ENCODE measurements around the gene LCN15. TPM values are rescaled to one million over a fixed set of nuclear protein-coding genes. Genes with fewer than 3 reads are reported as not detected.
"Not testable (repeated sequence)": the region's sequence is repeated elsewhere in the genome, so short reads cannot be mapped to it uniquely, and the experiment has no call there.

LCN15 gene
- total and polyA plus RNA-seq, 2 experiments from 2014 or later: 0.76 to 0.90 TPM

DNA sequence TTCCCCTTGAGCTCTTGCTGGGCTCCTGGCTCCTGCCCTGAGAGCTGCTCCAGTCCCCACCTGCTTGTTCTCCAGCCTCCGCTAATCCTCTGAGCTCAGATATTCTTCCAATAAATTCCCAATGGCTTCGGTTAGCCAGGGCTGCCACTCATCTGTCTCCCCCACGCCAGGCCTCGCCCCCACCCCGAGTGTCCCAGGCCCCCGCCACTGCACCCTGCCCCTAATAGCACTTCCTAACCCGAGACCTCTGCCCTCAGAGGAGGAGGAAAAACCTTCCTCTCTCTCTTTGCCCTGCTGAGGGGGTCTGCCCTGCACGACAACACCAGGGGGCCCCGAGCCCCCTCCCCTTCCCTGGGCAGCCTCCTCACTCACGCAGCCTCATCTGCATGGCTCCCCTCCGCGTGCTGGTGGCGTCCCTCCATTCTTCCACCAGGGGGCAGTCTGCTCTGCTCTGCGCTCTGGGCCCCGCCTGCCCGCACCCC, 5.4 kb upstream of the LCN15 start:
- peak; percentile 81 for ATAC-seq
- Mint-ChIP-seq H3K9me3 (peaks cover 25% of the 10 kb centered on the region), H3K27ac (no peak overlapping the region), H3K36me3 (ENCODE audit: low read depth) (peaks cover 11% of the 10 kb centered on the region), H3K4me1 (peaks cover 12% of the 10 kb centered on the region), H3K27me3 (ENCODE audit: insufficient read depth, low read depth, poor library complexity) (peaks cover 10% of the 10 kb centered on the region), H3K4me3 (peak overlapping the region; percentile 52; the same call in 2 of the 3 replicates)
- Histone ChIP-seq H3K4me2 (peak overlapping the region; percentile 77), H3K27ac (ENCODE audit: low read depth) (no peak overlapping the region), H4K20me1 (replicated peaks; ENCODE audit: insufficient read depth) (no peaks in the 10 kb centered on the region), H3K9me2 (ENCODE audit: insufficient read depth) (no peaks in the 10 kb centered on the region), H2AFZ (peak overlapping the region; percentile 76; the same call in 1 of the 2 replicates), H3K36me3 (ENCODE audit: insufficient read depth) (no peaks in the 10 kb centered on the region; the same call in 1 of the 2 replicates), H3F3A (replicated peaks; ENCODE audit: low read depth) (0 out of 2 replicates have a peak, but pooled peaks cover 7% of the 10 kb centered on the region), H3K27me3 (ENCODE audit: insufficient read depth) (no peaks in the 10 kb centered on the region), H3K79me2 (replicated peaks; ENCODE audit: insufficient read depth) (no peaks in the 10 kb centered on the region), H3K4me3 (peak overlapping the region; percentile 52), H3K4me1 (ENCODE audit: insufficient read depth) (no peaks in the 10 kb centered on the region)
- peak; percentile 90 for DNase-seq (ENCODE audit: low spot score)
- TF ChIP-seq CTCF (conservative IDR thresholded peaks at IDR 0.05; ENCODE audit: low read depth in 2 of 2) (peak; percentile 50 to 80), ZNF331 (CRISPR knock-in tag; IDR thresholded peaks at IDR 0.05; ENCODE audit: low read depth) (no peak)

DNA sequence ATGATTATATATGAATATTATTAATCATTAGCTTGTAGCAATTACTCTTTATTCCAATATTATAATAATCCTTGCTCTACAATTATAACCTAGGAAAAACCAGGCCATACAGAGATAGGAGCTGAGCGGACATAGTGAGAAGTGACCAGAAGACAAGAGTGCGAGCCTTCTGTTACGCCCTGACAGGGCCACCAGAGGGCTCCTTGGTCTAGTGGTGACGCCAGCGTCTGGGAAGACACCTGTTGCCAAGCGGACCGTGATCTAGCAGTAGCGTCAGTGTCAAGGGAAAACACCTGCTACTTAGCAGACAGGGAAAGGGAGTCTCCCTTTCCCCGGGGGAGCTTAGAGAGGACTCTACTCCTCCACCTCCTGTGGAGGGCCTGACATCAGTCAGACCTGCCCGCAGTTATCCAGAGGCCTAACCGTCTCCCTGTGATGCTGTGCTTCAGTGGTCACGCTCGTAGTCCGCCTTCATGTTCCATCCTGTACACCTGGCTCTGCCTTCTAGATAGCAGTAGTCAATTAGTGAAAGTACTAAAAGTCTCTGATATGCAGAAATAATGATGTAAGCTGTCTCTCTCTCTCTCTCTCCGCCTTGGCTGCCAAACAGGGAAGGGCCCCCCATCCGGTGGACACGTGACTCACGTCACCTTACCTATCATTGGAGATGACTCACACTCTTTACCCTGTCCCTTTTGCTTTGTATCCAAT, 2.2 kb upstream of the LCN15 start:
- not testable (repeated sequence) for H3K4me2 ChIP-seq; H3K4me1 ChIP-seq (ENCODE audit: insufficient read depth); H3K27me3 ChIP-seq (ENCODE audit: insufficient read depth); H3K79me2 ChIP-seq (replicated peaks; ENCODE audit: insufficient read depth); H4K20me1 ChIP-seq (replicated peaks; ENCODE audit: insufficient read depth); H3K4me3 ChIP-seq; ATAC-seq; H3K36me3 ChIP-seq (ENCODE audit: insufficient read depth); H3K4me3 Mint-ChIP-seq; H3K36me3 Mint-ChIP-seq (ENCODE audit: low read depth); H3K27ac ChIP-seq (ENCODE audit: low read depth); H2AFZ ChIP-seq; H3K4me1 Mint-ChIP-seq; H3K9me2 ChIP-seq (ENCODE audit: insufficient read depth); H3K27me3 Mint-ChIP-seq (ENCODE audit: insufficient read depth, low read depth, poor library complexity); H3K27ac Mint-ChIP-seq
- peaks cover 13% of the 10 kb centered on the region for H3K9me3 Mint-ChIP-seq
- peak in 1 of 2 experiments; percentile 27; a peak in 1 of 4 replicates for TF ChIP-seq CTCF (conservative IDR thresholded peaks at IDR 0.05; ENCODE audit: low read depth in 2 of 2)
- 0 out of 2 replicates have a peak, but pooled peaks cover 10% of the 10 kb centered on the region for H3F3A ChIP-seq (replicated peaks; ENCODE audit: low read depth)
- peak; percentile 51 for DNase-seq (ENCODE audit: low spot score)

DNA sequence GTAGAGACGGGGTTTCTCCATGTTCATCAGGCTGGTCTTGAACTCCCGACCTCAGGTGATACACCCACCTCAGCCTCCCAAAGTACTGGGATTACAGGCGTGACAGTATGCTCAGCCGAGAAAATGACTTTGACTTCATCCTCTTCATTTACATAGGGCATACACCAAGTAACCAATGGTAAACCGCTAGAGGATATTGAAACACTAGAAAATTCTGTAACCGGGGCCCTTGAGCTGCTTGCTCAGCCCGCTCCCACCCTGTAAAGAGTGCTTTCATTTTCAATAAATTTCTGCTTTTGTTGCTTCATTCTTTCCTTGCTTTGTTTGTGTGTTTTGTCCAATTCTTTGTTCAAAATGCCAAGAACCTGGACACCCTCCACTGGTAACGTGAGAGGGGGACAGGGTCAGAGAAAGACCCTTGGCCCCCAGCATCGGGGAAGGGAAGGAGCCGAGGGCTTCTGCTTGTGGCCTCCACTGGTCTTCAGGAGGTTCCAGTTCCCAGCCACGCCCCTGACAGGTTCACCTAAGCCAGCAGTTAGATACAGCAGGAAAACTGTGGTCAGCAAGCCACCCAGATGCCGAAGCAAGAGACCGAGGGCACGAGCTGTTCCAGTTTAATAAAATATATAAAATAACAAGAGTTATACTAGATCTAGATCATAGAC, 1.6 kb upstream of the LCN15 start:
- H3K27me3 ChIP-seq (ENCODE audit: insufficient read depth); H3K36me3 ChIP-seq (ENCODE audit: insufficient read depth); H3K4me1 ChIP-seq (ENCODE audit: insufficient read depth); H3K9me2 ChIP-seq (ENCODE audit: insufficient read depth); ATAC-seq; H2AFZ ChIP-seq; H3K4me3 Mint-ChIP-seq; H4K20me1 ChIP-seq (replicated peaks; ENCODE audit: insufficient read depth); DNase-seq (ENCODE audit: low spot score); H3K27ac ChIP-seq (ENCODE audit: low read depth); H3K36me3 Mint-ChIP-seq (ENCODE audit: low read depth); H3K27ac Mint-ChIP-seq; H3F3A ChIP-seq (replicated peaks; ENCODE audit: low read depth); H3K4me2 ChIP-seq; H3K27me3 Mint-ChIP-seq (ENCODE audit: insufficient read depth, low read depth, poor library complexity); H3K79me2 ChIP-seq (replicated peaks; ENCODE audit: insufficient read depth); H3K4me3 ChIP-seq: not testable (repeated sequence)
- H3K4me1 Mint-ChIP-seq: peaks cover 11% of the 10 kb centered on the region
- peaks cover 13% of the 10 kb centered on the region for H3K9me3 Mint-ChIP-seq
